ENCODE data around the gene USP12. TPM values are rescaled to one million over a fixed set of nuclear protein-coding genes. Genes with fewer than 3 reads are reported as not detected.

USP12 gene
- total and polyA plus RNA-seq, 2 experiments from 2014 or later: 18.4 to 39.3 TPM

DNA sequence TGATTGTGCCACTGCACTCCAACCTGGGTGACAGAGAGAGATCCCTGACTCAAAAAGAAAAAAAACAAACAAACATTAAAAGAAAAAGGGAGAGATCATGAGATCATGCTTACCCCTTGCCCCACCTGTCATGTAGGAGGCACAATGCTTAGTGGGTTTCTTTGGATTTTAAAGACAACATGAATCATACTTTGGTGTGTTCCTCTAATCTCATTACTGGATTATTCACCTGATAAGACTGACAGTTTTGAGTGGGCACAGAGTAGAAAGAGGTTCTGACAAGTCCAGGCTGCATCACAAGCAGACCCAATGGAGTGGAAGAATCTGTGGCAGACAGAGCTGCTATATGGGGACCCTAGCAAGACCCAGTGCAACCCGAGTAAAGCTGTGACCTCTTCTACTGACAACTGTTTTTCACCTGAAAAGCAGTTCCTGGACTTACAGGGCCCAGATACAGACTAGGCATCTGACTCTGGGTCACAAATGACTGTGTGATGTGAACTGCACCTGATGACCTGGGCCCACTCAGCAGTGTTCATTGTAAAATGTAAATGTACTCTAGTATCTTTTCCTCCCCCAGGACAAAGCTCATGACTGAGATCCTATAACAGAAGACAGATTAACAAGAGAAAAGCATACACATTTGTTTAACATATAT lies 28.9 kb upstream of the USP12 start:
- Histone ChIP-seq H3K4me3 (no peak overlapping the region), H2AFZ (no peak overlapping the region), H3K4me1 (ENCODE audit: insufficient read depth) (peaks cover 8% of the 10 kb centered on the region; the same call in 1 of the 2 replicates), H3K4me2 (no peak overlapping the region), H3K79me2 (replicated peaks; ENCODE audit: insufficient read depth) (no peaks in the 10 kb centered on the region), H3K27me3 (ENCODE audit: insufficient read depth) (no peaks in the 10 kb centered on the region), H3K9me2 (ENCODE audit: insufficient read depth) (peaks cover 14% of the 10 kb centered on the region; the same call in 1 of the 2 replicates), H3K36me3 (ENCODE audit: insufficient read depth) (no peaks in the 10 kb centered on the region), H4K20me1 (replicated peaks; ENCODE audit: insufficient read depth) (no peaks in the 10 kb centered on the region), H3F3A (replicated peaks; ENCODE audit: low read depth) (no peaks in the 10 kb centered on the region), H3K27ac (ENCODE audit: low read depth) (no peak overlapping the region)
- Mint-ChIP-seq H3K36me3 (ENCODE audit: low read depth) (no peaks in the 10 kb centered on the region), H3K27me3 (ENCODE audit: insufficient read depth, low read depth, poor library complexity) (peaks cover 6% of the 10 kb centered on the region), H3K4me1 (peaks cover 14% of the 10 kb centered on the region; the same call in 2 of the 3 replicates), H3K27ac (no peak overlapping the region), H3K9me3 (no peaks in the 10 kb centered on the region; the same call in 2 of the 3 replicates), H3K4me3 (no peak overlapping the region)
- DNase-seq (ENCODE audit: low spot score) (no peak), ATAC-seq (no peak)
- TF ChIP-seq, protein P1, sequence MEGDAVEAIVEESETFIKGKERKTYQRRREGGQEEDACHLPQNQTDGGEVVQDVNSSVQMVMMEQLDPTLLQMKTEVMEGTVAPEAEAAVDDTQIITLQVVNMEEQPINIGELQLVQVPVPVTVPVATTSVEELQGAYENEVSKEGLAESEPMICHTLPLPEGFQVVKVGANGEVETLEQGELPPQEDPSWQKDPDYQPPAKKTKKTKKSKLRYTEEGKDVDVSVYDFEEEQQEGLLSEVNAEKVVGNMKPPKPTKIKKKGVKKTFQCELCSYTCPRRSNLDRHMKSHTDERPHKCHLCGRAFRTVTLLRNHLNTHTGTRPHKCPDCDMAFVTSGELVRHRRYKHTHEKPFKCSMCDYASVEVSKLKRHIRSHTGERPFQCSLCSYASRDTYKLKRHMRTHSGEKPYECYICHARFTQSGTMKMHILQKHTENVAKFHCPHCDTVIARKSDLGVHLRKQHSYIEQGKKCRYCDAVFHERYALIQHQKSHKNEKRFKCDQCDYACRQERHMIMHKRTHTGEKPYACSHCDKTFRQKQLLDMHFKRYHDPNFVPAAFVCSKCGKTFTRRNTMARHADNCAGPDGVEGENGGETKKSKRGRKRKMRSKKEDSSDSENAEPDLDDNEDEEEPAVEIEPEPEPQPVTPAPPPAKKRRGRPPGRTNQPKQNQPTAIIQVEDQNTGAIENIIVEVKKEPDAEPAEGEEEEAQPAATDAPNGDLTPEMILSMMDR (conservative IDR thresholded peaks at IDR 0.05; ENCODE audit: low read depth in 2 of 2): no peak
- TF ChIP-seq ZNF114 (CRISPR knock-in tag; IDR thresholded peaks at IDR 0.05) (no peak), CREB1 (CRISPR knock-in tag; IDR thresholded peaks at IDR 0.05; ENCODE audit: low read depth) (no peak), STAT1 (IDR thresholded peaks at IDR 0.05; ENCODE audit: unreplicated experiment) (no peak), NANOG (IDR thresholded peaks at IDR 0.05; ENCODE audit: borderline replicate concordance) (no peak), EZH2phosphoT487 (IDR thresholded peaks at IDR 0.05; ENCODE audit: unreplicated experiment) (no peak), JUNB (IDR thresholded peaks at IDR 0.05; ENCODE audit: unreplicated experiment) (no peak), ZNF331 (CRISPR knock-in tag; IDR thresholded peaks at IDR 0.05; ENCODE audit: low read depth) (no peak), POLR2AphosphoS5 (IDR thresholded peaks at IDR 0.05; ENCODE audit: low read depth) (no peak), EZH2 (IDR thresholded peaks at IDR 0.05; ENCODE audit: low read depth, unreplicated experiment) (no peak)
- TF ChIP-seq, protein P2, sequence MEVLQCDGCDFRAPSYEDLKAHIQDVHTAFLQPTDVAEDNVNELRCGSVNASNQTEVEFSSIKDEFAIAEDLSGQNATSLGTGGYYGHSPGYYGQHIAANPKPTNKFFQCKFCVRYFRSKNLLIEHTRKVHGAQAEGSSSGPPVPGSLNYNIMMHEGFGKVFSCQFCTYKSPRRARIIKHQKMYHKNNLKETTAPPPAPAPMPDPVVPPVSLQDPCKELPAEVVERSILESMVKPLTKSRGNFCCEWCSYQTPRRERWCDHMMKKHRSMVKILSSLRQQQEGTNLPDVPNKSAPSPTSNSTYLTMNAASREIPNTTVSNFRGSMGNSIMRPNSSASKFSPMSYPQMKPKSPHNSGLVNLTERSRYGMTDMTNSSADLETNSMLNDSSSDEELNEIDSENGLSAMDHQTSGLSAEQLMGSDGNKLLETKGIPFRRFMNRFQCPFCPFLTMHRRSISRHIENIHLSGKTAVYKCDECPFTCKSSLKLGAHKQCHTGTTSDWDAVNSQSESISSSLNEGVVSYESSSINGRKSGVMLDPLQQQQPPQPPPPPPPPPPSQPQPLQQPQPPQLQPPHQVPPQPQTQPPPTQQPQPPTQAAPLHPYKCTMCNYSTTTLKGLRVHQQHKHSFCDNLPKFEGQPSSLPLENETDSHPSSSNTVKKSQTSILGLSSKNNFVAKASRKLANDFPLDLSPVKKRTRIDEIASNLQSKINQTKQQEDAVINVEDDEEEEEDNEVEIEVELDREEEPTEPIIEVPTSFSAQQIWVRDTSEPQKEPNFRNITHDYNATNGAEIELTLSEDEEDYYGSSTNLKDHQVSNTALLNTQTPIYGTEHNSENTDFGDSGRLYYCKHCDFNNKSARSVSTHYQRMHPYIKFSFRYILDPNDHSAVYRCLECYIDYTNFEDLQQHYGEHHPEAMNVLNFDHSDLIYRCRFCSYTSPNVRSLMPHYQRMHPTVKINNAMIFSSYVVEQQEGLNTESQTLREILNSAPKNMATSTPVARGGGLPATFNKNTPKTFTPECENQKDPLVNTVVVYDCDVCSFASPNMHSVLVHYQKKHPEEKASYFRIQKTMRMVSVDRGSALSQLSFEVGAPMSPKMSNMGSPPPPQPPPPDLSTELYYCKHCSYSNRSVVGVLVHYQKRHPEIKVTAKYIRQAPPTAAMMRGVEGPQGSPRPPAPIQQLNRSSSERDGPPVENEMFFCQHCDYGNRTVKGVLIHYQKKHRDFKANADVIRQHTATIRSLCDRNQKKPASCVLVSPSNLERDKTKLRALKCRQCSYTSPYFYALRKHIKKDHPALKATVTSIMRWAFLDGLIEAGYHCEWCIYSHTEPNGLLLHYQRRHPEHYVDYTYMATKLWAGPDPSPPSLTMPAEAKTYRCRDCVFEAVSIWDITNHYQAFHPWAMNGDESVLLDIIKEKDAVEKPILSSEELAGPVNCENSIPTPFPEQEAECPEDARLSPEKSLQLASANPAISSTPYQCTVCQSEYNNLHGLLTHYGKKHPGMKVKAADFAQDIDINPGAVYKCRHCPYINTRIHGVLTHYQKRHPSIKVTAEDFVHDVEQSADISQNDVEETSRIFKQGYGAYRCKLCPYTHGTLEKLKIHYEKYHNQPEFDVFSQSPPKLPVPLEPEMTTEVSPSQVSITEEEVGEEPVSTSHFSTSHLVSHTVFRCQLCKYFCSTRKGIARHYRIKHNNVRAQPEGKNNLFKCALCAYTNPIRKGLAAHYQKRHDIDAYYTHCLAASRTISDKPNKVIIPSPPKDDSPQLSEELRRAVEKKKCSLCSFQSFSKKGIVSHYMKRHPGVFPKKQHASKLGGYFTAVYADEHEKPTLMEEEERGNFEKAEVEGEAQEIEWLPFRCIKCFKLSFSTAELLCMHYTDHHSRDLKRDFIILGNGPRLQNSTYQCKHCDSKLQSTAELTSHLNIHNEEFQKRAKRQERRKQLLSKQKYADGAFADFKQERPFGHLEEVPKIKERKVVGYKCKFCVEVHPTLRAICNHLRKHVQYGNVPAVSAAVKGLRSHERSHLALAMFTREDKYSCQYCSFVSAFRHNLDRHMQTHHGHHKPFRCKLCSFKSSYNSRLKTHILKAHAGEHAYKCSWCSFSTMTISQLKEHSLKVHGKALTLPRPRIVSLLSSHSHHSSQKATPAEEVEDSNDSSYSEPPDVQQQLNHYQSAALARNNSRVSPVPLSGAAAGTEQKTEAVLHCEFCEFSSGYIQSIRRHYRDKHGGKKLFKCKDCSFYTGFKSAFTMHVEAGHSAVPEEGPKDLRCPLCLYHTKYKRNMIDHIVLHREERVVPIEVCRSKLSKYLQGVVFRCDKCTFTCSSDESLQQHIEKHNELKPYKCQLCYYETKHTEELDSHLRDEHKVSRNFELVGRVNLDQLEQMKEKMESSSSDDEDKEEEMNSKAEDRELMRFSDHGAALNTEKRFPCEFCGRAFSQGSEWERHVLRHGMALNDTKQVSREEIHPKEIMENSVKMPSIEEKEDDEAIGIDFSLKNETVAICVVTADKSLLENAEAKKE (CRISPR knock-in tag; IDR thresholded peaks at IDR 0.05): no peak
- TF ChIP-seq, protein P3, sequence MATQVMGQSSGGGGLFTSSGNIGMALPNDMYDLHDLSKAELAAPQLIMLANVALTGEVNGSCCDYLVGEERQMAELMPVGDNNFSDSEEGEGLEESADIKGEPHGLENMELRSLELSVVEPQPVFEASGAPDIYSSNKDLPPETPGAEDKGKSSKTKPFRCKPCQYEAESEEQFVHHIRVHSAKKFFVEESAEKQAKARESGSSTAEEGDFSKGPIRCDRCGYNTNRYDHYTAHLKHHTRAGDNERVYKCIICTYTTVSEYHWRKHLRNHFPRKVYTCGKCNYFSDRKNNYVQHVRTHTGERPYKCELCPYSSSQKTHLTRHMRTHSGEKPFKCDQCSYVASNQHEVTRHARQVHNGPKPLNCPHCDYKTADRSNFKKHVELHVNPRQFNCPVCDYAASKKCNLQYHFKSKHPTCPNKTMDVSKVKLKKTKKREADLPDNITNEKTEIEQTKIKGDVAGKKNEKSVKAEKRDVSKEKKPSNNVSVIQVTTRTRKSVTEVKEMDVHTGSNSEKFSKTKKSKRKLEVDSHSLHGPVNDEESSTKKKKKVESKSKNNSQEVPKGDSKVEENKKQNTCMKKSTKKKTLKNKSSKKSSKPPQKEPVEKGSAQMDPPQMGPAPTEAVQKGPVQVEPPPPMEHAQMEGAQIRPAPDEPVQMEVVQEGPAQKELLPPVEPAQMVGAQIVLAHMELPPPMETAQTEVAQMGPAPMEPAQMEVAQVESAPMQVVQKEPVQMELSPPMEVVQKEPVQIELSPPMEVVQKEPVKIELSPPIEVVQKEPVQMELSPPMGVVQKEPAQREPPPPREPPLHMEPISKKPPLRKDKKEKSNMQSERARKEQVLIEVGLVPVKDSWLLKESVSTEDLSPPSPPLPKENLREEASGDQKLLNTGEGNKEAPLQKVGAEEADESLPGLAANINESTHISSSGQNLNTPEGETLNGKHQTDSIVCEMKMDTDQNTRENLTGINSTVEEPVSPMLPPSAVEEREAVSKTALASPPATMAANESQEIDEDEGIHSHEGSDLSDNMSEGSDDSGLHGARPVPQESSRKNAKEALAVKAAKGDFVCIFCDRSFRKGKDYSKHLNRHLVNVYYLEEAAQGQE (IDR thresholded peaks at IDR 0.05; ENCODE audit: unreplicated experiment): no peak
- TF ChIP-seq, protein P4, sequence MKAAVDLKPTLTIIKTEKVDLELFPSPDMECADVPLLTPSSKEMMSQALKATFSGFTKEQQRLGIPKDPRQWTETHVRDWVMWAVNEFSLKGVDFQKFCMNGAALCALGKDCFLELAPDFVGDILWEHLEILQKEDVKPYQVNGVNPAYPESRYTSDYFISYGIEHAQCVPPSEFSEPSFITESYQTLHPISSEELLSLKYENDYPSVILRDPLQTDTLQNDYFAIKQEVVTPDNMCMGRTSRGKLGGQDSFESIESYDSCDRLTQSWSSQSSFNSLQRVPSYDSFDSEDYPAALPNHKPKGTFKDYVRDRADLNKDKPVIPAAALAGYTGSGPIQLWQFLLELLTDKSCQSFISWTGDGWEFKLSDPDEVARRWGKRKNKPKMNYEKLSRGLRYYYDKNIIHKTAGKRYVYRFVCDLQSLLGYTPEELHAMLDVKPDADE (IDR thresholded peaks at IDR 0.05): no peak

All from GM23338 (cell line).